GM19239 (cell line): ENCODE measurements around the gene SLC35E3.
A peak's percentile ranks its signal among the peaks of the same experiment; 100 is the strongest.

Experiments used
- DNase-seq: peaks from one replicate; pipeline ENCODE4 v3.0.0; 2011; ENCODE audit warnings: low spot score; ENCODE audit not compliant: insufficient read length
- FAIRE-seq: peaks from 2 replicates; lab custom pipeline; 2011; peaks lifted over from hg19 to GRCh38; lab: Jason Lieb, UNC

SLC35E3 gene

GRCh38 chr12:68745904-68746571 lies at the start of gene SLC35E3:
Gene SLC35E3, plus strand, starts transcription at chr12:68746176. Its CDS starts 202 bp downstream, at chr12:68746378.
- FAIRE-seq, result peak; percentile 92
- peak; percentile 91 for DNase-seq

- DNase-seq, result no peak
Observed at GRCh38 chr12:68699486-68699885, 46.5 kb upstream of the SLC35E3 start.

DNA sequence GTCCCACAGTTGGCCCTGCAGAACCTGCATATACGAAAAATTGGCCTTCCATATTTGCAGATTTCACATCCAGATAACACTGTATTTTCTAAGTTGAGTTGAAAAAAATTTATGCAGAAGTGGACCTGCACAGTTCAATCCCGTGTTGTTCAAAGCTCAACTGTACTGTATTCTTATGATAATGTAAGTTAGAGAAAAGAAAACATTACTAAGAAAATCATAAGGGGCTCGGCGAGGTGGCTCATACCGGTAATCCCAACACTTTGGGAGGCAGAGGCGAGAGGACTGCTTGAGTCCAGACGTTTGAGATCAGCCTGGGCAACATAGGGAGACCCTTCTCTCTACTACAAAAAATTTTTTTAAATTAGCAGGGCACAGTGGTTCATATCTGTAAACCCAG lies 18.2 kb upstream of the SLC35E3 start:
- FAIRE-seq (no peak), DNase-seq (no peak)

More at GRCh38 chr12:68699486-68699885, 46.5 kb upstream of the SLC35E3 start:
- no peak for FAIRE-seq

DNA sequence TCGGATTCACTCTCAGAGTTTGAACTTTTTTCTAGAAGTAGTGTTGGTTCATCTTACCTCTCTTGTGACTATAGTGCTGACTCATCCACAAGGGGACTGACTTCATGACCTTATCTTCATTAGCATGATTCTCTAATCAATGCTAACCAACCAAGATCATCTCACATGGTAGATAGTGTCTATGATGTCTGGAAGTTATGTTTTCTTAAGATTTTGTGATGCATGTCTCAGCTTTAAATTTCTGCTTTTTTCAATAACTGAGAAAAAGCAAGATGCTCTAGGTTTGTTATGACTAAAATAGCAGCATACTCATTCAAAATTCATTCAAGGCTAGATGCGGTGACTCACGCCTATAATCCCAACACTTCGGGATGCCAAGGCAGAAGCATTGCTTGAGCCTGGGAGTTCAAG lies 12.3 kb upstream of the SLC35E3 start:
- no peak for DNase-seq
- no peak for FAIRE-seq

- no peak for FAIRE-seq
- no peak for DNase-seq
Observed at GRCh38 chr12:68739891-68740290, 6.1 kb upstream of the SLC35E3 start.

GRCh38 chr12:68743356-68743755 lies 2.6 kb upstream of the SLC35E3 start:
- DNase-seq (no peak), FAIRE-seq (no peak)

DNA sequence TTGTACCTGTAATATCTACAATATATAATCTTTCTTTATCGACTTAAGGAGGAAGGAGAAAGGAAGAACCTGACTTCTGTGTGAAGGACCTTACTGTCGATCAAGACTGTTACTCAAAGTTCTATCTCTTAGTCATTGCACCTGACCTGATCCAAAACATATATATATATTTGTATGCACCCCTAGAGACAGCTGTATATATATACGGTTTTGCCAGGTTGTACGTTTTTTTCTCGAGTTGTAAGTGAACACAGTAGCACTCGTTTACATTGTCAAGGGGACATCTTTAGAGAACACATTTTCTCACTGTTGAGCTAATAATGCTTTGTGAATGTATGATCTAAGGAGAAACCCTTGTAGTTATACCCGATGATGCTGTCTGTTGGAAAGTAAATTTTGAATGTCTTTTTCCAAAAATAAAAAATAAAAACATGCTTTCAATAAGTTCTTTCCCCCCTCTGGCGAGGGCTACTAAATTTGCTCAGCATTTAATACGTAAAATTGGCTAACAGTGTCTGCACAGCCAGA lies 536 bp upstream of the SLC35E3 start:
- FAIRE-seq (no peak), DNase-seq (no peak)

DNA sequence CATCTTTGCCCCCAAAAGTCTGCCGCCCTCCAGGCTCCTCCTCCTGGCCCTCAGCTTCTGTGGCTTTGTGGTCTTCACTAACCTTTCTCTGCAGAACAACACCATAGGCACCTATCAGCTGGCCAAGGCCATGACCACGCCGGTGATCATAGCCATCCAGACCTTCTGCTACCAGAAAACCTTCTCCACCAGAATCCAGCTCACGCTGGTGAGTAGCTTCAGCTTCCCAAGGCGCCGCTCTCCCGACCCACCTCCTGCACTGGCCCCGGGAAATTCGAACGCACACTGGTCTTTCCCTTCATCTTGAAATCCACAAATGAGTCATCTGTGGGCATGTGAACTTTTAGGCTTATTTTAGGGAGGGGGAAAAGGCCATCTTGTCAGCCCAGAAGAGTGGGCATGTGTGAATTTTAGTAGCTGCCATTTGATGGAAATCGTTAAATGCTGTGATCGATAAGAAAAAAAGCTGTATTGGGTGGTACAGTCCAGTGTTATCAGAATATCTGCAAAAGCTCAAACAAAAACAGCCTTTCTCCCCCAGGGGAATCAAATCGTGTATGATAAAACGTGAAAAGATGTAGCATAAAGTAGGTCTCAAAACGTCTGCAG lies 700 bp downstream of the SLC35E3 start:
- peak; percentile 11 for FAIRE-seq

GRCh38 chr12:68749443-68749842 lies 3.5 kb downstream of the SLC35E3 start:
- FAIRE-seq, result no peak
- DNase-seq, result no peak

More for the DNA sequence above, 700 bp downstream of the SLC35E3 start:
- peak; percentile 20 for DNase-seq

- FAIRE-seq, result no peak
- DNase-seq, result no peak
Observed at GRCh38 chr12:68749861-68750260, 3.9 kb downstream of the SLC35E3 start.

DNA sequence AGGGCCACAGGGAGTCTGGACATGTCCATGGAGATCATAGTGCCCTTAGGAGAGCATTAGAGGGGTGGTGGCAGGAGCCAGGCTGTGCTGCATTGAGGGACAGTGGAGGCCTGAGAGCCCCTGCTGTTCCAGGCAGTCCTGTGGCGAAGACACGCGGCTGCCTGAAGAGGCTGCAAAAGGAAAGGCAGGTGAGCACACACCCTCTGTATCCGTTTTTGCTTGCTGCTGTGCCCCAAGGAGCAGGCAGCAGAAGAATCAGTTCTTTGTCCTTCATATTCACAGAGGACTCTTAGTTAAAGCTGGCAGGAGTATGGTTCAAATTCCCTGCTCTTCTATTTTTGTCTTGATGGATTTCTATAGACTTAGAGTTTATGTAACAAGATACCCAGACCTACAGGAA lies 4.5 kb downstream of the SLC35E3 start:
- no peak for FAIRE-seq
- DNase-seq, result no peak

- no peak for FAIRE-seq
Observed at GRCh38 chr12:68755536-68756243, 9.7 kb downstream of the SLC35E3 start.

DNA sequence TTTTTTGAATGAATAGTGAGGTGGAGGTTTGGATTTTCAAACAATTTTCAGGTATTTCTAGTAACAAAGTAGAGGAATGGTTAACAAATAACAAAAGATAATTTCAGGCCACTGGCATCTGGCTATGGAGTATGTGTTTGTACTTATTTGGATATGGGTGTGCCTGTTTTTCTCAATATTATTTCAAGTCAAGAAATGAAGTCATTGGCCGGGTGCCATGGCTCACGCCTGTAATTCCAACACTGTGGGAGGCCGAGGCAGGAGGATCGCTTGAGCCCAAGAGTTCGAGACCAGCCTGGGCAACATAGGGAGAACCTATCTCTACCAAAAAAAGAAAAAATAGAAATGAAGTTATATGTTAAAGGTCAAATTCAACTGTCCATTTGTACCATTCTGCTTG lies 13.9 kb downstream of the SLC35E3 start:
- no peak for FAIRE-seq
- DNase-seq, result no peak

More at GRCh38 chr12:68755536-68756243, 9.7 kb downstream of the SLC35E3 start:
- no peak for DNase-seq

DNA sequence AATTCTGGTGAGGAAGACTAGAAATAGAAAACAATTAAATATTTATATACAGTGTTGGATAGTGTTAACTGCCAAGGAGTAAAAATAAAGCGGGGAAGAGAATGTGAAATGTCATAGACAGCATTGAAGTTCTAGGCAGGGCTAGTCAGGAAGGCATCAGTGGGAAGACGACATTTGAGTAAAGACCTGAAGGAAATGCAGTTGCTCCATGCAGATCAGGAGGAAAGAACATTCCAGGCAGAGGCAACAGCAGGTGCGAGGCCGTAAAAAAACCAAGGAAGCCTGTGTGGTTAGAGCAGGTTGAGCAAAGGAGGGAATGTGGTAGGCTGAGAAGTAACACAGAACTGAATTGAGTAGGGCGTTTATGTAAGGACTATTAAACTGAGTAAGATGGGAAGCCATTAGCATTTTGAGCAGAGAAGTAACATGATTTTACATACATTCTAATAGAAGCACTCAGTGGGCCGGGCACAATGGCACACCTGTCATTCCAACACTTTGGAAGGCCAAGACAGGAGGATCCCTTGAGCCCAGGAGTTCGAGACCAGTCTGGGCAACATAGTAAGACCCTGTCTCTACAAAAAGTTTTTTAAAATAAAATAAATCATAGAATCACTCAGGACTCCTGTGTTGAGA lies 14.9 kb downstream of the SLC35E3 start:
- DNase-seq (no peak), FAIRE-seq (no peak)

DNA sequence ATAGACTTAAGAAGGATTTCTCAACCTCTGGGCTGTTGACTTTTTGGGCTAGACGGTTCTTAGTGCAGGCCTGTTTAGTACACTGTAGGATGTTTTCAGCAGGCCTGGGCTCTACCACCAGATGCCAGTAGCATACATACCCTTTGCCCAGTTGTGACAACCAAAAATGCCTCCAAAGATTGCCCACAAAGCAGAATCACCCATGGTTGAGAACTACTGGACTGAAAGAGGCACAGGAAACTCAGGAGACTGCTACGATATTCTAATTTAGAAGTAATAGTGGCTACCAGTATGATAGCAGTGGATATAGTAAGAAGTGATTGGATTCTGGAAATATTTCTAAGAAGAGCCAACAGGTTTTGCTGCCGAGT lies 15.5 kb downstream of the SLC35E3 start:
- no peak for FAIRE-seq

DNA sequence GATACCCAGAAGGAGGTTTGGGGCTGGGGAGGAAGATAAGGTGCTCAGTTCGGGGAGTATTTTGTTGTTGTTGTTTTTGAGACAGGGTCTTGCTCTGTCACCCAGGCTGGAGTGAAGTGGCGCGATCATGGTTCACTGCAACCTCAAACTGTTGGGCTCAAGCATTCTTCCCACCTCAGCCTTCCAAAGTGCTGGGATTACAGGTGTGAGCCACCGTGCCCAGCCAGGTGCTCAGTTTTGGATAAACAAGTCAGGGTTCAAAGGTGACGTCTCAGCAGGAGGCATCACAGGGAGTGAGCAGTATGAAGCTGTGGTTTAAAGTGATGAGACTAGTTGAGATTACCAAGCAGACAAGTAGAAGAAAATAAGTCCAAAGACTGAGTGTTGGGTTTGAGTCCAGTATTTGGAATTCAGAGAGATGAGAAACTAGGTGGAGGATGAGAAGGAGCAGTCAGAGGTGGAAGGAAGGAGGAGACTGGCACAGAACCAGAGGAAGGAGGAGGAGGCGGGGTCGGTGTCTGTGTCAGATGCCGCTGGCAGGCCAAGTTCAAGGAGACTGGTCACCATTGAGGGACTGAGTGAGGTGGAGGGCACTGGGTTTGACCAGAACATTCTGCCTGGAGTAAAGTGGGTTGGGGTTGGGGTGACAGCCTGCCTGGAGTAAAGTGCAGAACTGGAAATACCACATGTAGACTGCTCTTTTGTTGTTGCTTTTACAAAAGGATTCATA lies 16.1 kb downstream of the SLC35E3 start:
- FAIRE-seq (no peak), DNase-seq (no peak)

More for the DNA sequence above, 15.5 kb downstream of the SLC35E3 start:
- no peak for DNase-seq

- FAIRE-seq (no peak), DNase-seq (no peak)
Observed at GRCh38 chr12:68762691-68763090, 16.7 kb downstream of the SLC35E3 start.

DNA sequence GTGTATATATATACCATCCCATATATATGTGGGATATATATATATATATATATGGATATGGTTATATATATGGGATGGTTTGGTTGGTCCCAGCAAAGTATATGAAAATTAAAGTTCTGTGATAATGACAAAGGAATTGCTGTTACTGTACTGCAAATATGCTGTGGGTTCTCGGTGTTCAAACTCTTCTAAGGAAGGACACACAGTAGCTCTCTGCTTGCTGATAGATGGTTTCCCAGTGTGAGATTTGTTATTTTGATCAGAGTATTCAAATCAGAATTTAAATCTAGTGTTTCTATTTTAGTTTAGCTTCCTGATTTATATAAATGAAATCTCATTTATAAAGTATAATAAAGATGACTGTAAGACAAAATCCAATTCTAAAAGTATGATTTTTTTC lies 19.7 kb downstream of the SLC35E3 start:
- FAIRE-seq, result no peak
- no peak for DNase-seq

DNA sequence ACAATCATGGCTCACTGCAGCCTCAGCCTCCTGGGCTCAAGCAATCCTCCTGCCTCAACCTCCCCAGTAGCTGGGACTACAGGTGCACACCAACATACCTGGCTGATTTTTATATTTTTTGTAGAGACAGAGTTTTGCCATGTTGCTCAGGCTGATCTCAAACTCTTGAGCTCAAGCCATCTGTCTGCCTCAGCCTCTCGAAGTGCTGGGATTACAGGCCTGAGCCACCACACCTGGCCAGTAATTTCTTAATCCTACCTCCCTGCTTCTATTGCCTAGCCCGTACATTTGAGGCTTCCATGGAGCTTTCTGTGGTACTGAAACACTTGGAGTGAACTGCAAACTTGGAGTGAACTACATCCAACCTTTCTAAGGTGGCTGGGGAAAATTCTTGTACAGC lies 20.7 kb downstream of the SLC35E3 start:
- no peak for FAIRE-seq
- no peak for DNase-seq

GRCh38 chr12:68767191-68767590 lies 21.2 kb downstream of the SLC35E3 start:
- DNase-seq (no peak), FAIRE-seq (no peak)
